BJ (cell line): Measurements from ENCODE around the gene CFAP58. TPM values are rescaled to one million over a fixed set of nuclear protein-coding genes. Genes with fewer than 3 reads are reported as not detected.

Experiments used
- CTCF ChIA-PET: fragments of 350-600 bp; formaldehyde crosslinking; extraction: SDS; loops from one replicate; lab custom pipeline; 2021; ENCODE audit warnings: antibody characterized with exemption, inconsistent platforms; lab: Yijun Ruan, JAX
- POLR2A ChIA-PET: fragments of 300-600 bp; sonication (Branson Sonifier 250); formaldehyde crosslinking; extraction: SDS; loops from one replicate; lab custom pipeline; 2021; ENCODE audit warnings: antibody characterized with exemption; lab: Charles Lee
- DNase-seq: peaks from one replicate; pipeline ENCODE4 v3.0.0-alpha.2; 2011; ENCODE audit warnings: low read depth
- H3K27me3 ChIP-seq: 2 replicates; pipeline ENCODE4 v1.6.0; 2011; ENCODE audit warnings: low read length; ENCODE audit not compliant: control insufficient read depth, insufficient read depth
- H3K36me3 ChIP-seq: 2 replicates; pipeline ENCODE4 v1.5.1; 2011; ENCODE audit warnings: low read length; ENCODE audit not compliant: control insufficient read depth, insufficient read depth
- H3K4me3 ChIP-seq: 2 replicates; pipeline ENCODE4 v1.5.1; 2011; ENCODE audit warnings: low read depth, mild to moderate bottlenecking, control low read depth, low read length
- CTCF ChIP-seq: IDR thresholded peaks from 2 replicates; pipeline ENCODE4 v1.5.1; 2011; ENCODE audit warnings: low read depth, mild to moderate bottlenecking, control low read depth, inconsistent platforms, low read length, moderate library complexity; ENCODE audit not compliant: insufficient read depth
- polyA minus RNA-seq: library from RNA; depleted of rRNA, polyadenylated mRNA; stranded (reverse); fragments of >200 nt; gene quantifications from 2 replicates; pipeline ENCODE4 v1.2.3, GENCODE V29; 2011; rRNA and poly(A)+ RNA removed
- polyA plus RNA-seq: library from polyadenylated mRNA; depleted of rRNA; stranded (reverse); fragments of >200 nt; gene quantifications from 2 replicates; pipeline ENCODE4 v1.2.3, GENCODE V29; 2011; rRNA removed

CFAP58 gene
- 0.23 and 0.37 TPM in 2 replicates for polyA plus RNA-seq
- polyA minus RNA-seq, result 0.09 and 0.10 TPM in 2 replicates

GRCh38 chr10:104353325-104354048, at the start of gene CFAP58:
Gene CFAP58 (plus strand): TSS chr10:104353833. CDS start chr10:104353898, 65 bp downstream.
- ChIA-PET CTCF (interaction anchor here (0.6 to 11.6 kb wide), 19 partner anchors 12 to 86 kb away, joined by 3 to 259 read pairs (median 3); partner anchors contain the start of gene ITPRIP), POLR2A (no interaction called here)
- peak; percentile 82 for TF ChIP-seq CTCF
- H3K4me3 ChIP-seq, result peak within 1 kb of the TSS; percentile 47
- H3K36me3 ChIP-seq, result no peaks in the 10 kb centered on the region
- DNase-seq, result no peak
- no peaks in the 10 kb centered on the region for H3K27me3 ChIP-seq

GRCh38 chr10:104304356-104304745, 49.3 kb upstream of the CFAP58 start:
- H3K36me3 ChIP-seq, result no peaks in the 10 kb centered on the region
- H3K27me3 ChIP-seq, result no peaks in the 10 kb centered on the region
- TF ChIP-seq CTCF, result no peak
- CTCF ChIA-PET, result interaction anchor here (0.9 to 6.9 kb wide), 11 partner anchors 11 to 49 kb away, joined by 3 to 101 read pairs (median 11); partner anchors contain the start of genes CFAP58 and ITPRIP
- DNase-seq, result no peak
- POLR2A ChIA-PET, result no interaction called here
- no peak overlapping the region for H3K4me3 ChIP-seq

- ChIA-PET POLR2A (interaction anchor here (0.5 kb wide), 1 partner anchor 38 kb away, joined by 10 read pairs; no protein-coding TSS in a partner anchor), CTCF (interaction anchor here (0.8 to 6.9 kb wide), 13 partner anchors 12 to 61 kb away, joined by 3 to 101 read pairs (median 11); partner anchors contain the start of genes CFAP58 and ITPRIP)
- no peak for DNase-seq
- H3K27me3 ChIP-seq, result no peaks in the 10 kb centered on the region
- no peak overlapping the region for H3K4me3 ChIP-seq
- H3K36me3 ChIP-seq, result no peaks in the 10 kb centered on the region
- TF ChIP-seq CTCF, result no peak
Observed at GRCh38 chr10:104304927-104305326, 48.7 kb upstream of the CFAP58 start.

GRCh38 chr10:104306897-104307296, 46.7 kb upstream of the CFAP58 start:
- H3K36me3 ChIP-seq, result no peaks in the 10 kb centered on the region
- POLR2A ChIA-PET, result no interaction called here
- no peak for TF ChIP-seq CTCF
- no peaks in the 10 kb centered on the region for H3K27me3 ChIP-seq
- no peak for DNase-seq
- H3K4me3 ChIP-seq, result no peak overlapping the region
- CTCF ChIA-PET, result interaction anchor here (1.1 to 6.9 kb wide), 8 partner anchors 10 to 42 kb away, joined by 3 to 101 read pairs (median 22); partner anchors contain the start of gene ITPRIP
